Smooth muscle cell (in vitro differentiated cells): ENCODE data around the gene SKAP1. TPM values are rescaled to one million over a fixed set of nuclear protein-coding genes. Genes with fewer than 3 reads are reported as not detected.

ENCODE experiments used
- DNase-seq: peaks from one replicate; lab custom pipeline; 2025; ENCODE audit not compliant: unreplicated experiment; lab: John Stamatoyannopoulos, UW
- H2AFZ ChIP-seq: fragments of 200-600 bp; sonication (generic); 2 replicates; pipeline ENCODE4 v1.6.0; 2016; ENCODE audit warnings: antibody characterized with exemption, low read depth, mild to moderate bottlenecking
- H3F3A ChIP-seq: fragments of 200-600 bp; sonication (generic); 2 replicates; pipeline ENCODE4 v1.6.0; 2017; ENCODE audit warnings: antibody characterized with exemption, low read depth
- H3K27ac ChIP-seq: fragments of 200-600 bp; sonication (generic); 2 replicates; pipeline ENCODE4 v1.5.1; 2016; ENCODE audit warnings: low read depth, mild to moderate bottlenecking
- H3K27me3 ChIP-seq: fragments of 200-600 bp; sonication (generic); 2 replicates; pipeline ENCODE4 v1.6.1; 2016; ENCODE audit warnings: low read depth, mild to moderate bottlenecking
- H3K36me3 ChIP-seq: fragments of 200-600 bp; sonication (generic); 2 replicates; pipeline ENCODE4 v1.5.1; 2016; ENCODE audit warnings: low read depth
- H3K4me1 ChIP-seq: fragments of 200-600 bp; sonication (generic); 2 replicates; pipeline ENCODE4 v1.5.1; 2016; ENCODE audit warnings: low read depth
- H3K4me2 ChIP-seq: fragments of 200-600 bp; sonication (generic); 2 replicates; pipeline ENCODE4 v1.6.0; 2016; ENCODE audit warnings: mild to moderate bottlenecking
- H3K4me3 ChIP-seq: fragments of 200-600 bp; sonication (generic); 2 replicates; pipeline ENCODE4 v1.5.1; 2016; ENCODE audit warnings: mild to moderate bottlenecking
- H3K79me2 ChIP-seq: fragments of 200-600 bp; sonication (generic); 2 replicates; pipeline ENCODE4 v1.6.0; 2016; ENCODE audit warnings: low read depth, mild to moderate bottlenecking
- H3K9ac ChIP-seq: fragments of 200-600 bp; sonication (generic); 2 replicates; pipeline ENCODE4 v1.6.0; 2016; ENCODE audit warnings: low read depth
- H3K9me3 ChIP-seq: fragments of 200-600 bp; sonication (generic); replicated peaks from 2 replicates; pipeline ENCODE4 v1.5.1; 2016; ENCODE audit warnings: low read depth
- H4K20me1 ChIP-seq: fragments of 200-600 bp; sonication (generic); 2 replicates; pipeline ENCODE4 v1.6.0; 2016; ENCODE audit warnings: low read depth
- CTCF ChIP-seq: fragments of 200-600 bp; sonication (generic); IDR thresholded peaks from 2 replicates; pipeline ENCODE4 v1.5.1; 2017; ENCODE audit warnings: borderline replicate concordance, mild to moderate bottlenecking, antibody characterized with exemption; ENCODE audit not compliant: insufficient read depth, poor library complexity, severe bottlenecking
- WGBS: methylation state at CpG from one replicate; pipeline ENCODE4 v1.1.7; 2016; ENCODE audit warnings: low lambda C conversion rate; 5-methylcytosine and 5-hydroxymethylcytosine counted together
- polyA plus RNA-seq: library from polyadenylated mRNA; unstranded; fragments of >200 nt; fragmentation: Nextera tagmentation; extraction: Ambion mirVana; gene quantifications from 2 replicates; pipeline ENCODE4 v1.2.1, GENCODE V29; 2016
- total RNA-seq: library from RNA; depleted of rRNA; stranded (reverse); fragments of >200 nt; gene quantifications from 2 replicates; pipeline ENCODE4 v1.2.3, GENCODE V29; 2014

The SKAP1 gene
- total and polyA plus RNA-seq, 2 experiments from 2014 or later = not detected

- Histone ChIP-seq H4K20me1 (no peaks in the 10 kb centered on the region), H3K9me3 (no peaks in the 10 kb centered on the region), H3K27me3 (peaks cover 35% of the 10 kb centered on the region), H2AFZ (no peak overlapping the region), H3F3A (no peaks in the 10 kb centered on the region), H3K27ac (no peak overlapping the region), H3K36me3 (no peaks in the 10 kb centered on the region), H3K9ac (no peak overlapping the region), H3K4me1 (peaks cover 11% of the 10 kb centered on the region), H3K79me2 (no peaks in the 10 kb centered on the region), H3K4me3 (no peak overlapping the region), H3K4me2 (no peak overlapping the region)
- 32% methylated on average over 6 of the region's 6 CpGs for whole genome bisulfite sequencing
- peak; percentile 32 for TF ChIP-seq CTCF
- no peak for DNase-seq
Observed at GRCh38 chr17:48470388-48471034, 40.5 kb upstream of the SKAP1 start.

- Histone ChIP-seq H3K27me3 (peaks cover 45% of the 10 kb centered on the region), H3K9ac (no peak overlapping the region), H3K4me1 (peaks cover 11% of the 10 kb centered on the region), H3K4me3 (no peak overlapping the region), H3K4me2 (no peak overlapping the region), H3K36me3 (no peaks in the 10 kb centered on the region), H3K79me2 (no peaks in the 10 kb centered on the region), H3K9me3 (no peaks in the 10 kb centered on the region), H3F3A (no peaks in the 10 kb centered on the region), H4K20me1 (no peaks in the 10 kb centered on the region), H3K27ac (no peak overlapping the region), H2AFZ (no peak overlapping the region)
- WGBS = 95% methylated on average over 3 of the region's 3 CpGs
- TF ChIP-seq CTCF = no peak
- no peak for DNase-seq
Observed at GRCh38 chr17:48469227-48469626, 39.2 kb upstream of the SKAP1 start.

GRCh38 chr17:48468299-48468698 is 38.3 kb upstream of the SKAP1 start:
- Histone ChIP-seq H3K9me3 (no peaks in the 10 kb centered on the region), H3K79me2 (no peaks in the 10 kb centered on the region), H2AFZ (no peak overlapping the region), H3K4me2 (no peak overlapping the region), H3K9ac (no peak overlapping the region), H3K4me1 (peaks cover 11% of the 10 kb centered on the region), H3K27me3 (peaks cover 54% of the 10 kb centered on the region), H3K36me3 (no peaks in the 10 kb centered on the region), H3K27ac (no peak overlapping the region), H3K4me3 (no peak overlapping the region), H4K20me1 (no peaks in the 10 kb centered on the region), H3F3A (no peaks in the 10 kb centered on the region)
- WGBS = 73% methylated on average over 4 of the region's 4 CpGs
- TF ChIP-seq CTCF = no peak
- no peak for DNase-seq

- Histone ChIP-seq H4K20me1 (no peaks in the 10 kb centered on the region), H3K27ac (no peak overlapping the region), H3K27me3 (peaks cover 74% of the 10 kb centered on the region), H2AFZ (no peak overlapping the region), H3K4me2 (no peak overlapping the region), H3K4me3 (no peak overlapping the region), H3K36me3 (no peaks in the 10 kb centered on the region), H3K9me3 (no peaks in the 10 kb centered on the region), H3K79me2 (no peaks in the 10 kb centered on the region), H3K9ac (no peak overlapping the region), H3F3A (no peaks in the 10 kb centered on the region), H3K4me1 (no peaks in the 10 kb centered on the region)
- no peak for TF ChIP-seq CTCF
- 88% methylated on average over 2 of the region's 2 CpGs for WGBS
- DNase-seq = no peak
Observed at GRCh38 chr17:48465884-48466283, 35.9 kb upstream of the SKAP1 start.
